Stomach (tissue), 9 donors: ENCODE data around the gene POU2AF1. TPM values are rescaled to one million over a fixed set of nuclear protein-coding genes. Genes with fewer than 3 reads are reported as not detected.

Source experiments
- DNase-seq, 2 donors: peaks; one replicate each; pipeline versions ENCODE4 v3.0.0 to v3.0.0-alpha.2; 2013 to 2019
- H3K27ac ChIP-seq, 5 donors: fragments of 200-600 bp in 4 of 5; sonication (generic) in 4 of 5; one replicate each; pipeline ENCODE4 v1.5.1; 2013 to 2019; ENCODE audit warnings: mild to moderate bottlenecking in 1 of 5, moderate library complexity in 1 of 5
- H3K27me3 ChIP-seq, 3 donors: fragments of 200-600 bp; sonication (generic); one replicate each; pipeline ENCODE4 v1.5.1; 2017 to 2019; ENCODE audit warnings: mixed run types in 1 of 3
- H3K36me3 ChIP-seq, 4 donors: fragments of 200-600 bp; sonication (generic); 1 replicate in 3 of 4; 2 replicates in 1 of 4; pipeline ENCODE4 v1.5.1; 2016 to 2019
- H3K4me1 ChIP-seq, 4 donors: fragments of 200-600 bp; sonication (generic); one replicate each; pipeline ENCODE4 v1.5.1; 2016 to 2019
- H3K4me3 ChIP-seq, 4 donors: fragments of 200-600 bp; sonication (generic) in 3 of 4; one replicate each; pipeline ENCODE4 v1.5.1; 2016 to 2019; ENCODE audit warnings: mild to moderate bottlenecking in 1 of 4
- H3K9me3 ChIP-seq, 4 donors: fragments of 200-600 bp; sonication (generic); one replicate each; pipeline ENCODE4 v1.5.1; 2016 to 2019
- CTCF ChIP-seq, 7 experiments: fragments of 450-650 bp in 4 of 7; fragments of 200-600 bp in 3 of 7; sonication (generic) in 3 of 7; IDR thresholded peaks; one replicate each; pipeline ENCODE4 v1.5.1; 2016 to 2019; ENCODE audit warnings: antibody characterized with exemption in 7 of 7, control low read depth in 2 of 7, mild to moderate bottlenecking in 1 of 7
- EP300 ChIP-seq: sonication (generic); formaldehyde crosslinking; IDR thresholded peaks from one replicate; pipeline ENCODE4 v1.6.1; 2017; ENCODE audit warnings: antibody characterized with exemption
- POLR2A ChIP-seq, 4 donors: fragments of 450-650 bp; IDR thresholded peaks; one replicate each; pipeline ENCODE4 v1.6.1; 2016; ENCODE audit warnings: antibody characterized with exemption in 4 of 4, control low read depth in 2 of 4, mild to moderate bottlenecking in 1 of 4, moderate library complexity in 1 of 4
- POLR2AphosphoS5 ChIP-seq, 3 donors: sonication (generic); formaldehyde crosslinking; IDR thresholded peaks; one replicate each; pipeline ENCODE4 v1.6.1; 2016; ENCODE audit warnings: antibody characterized with exemption in 3 of 3
- WGBS, 5 donors: extraction: QIAGEN DNeasy Blood & Tissue Kit in 3 of 5; methylation state at CpG; one replicate each; pipeline versions ENCODE4 v1.1.5 to v1.1.7; 2013 to 2018; 5-methylcytosine and 5-hydroxymethylcytosine counted together
- intact Hi-C: fragments of 100-400 bp; cut with DNase I; formaldehyde crosslinking; loops from one replicate; pipeline ENCODE4 v1.15.1; 2023; ENCODE audit warnings: low total_unique reads
- polyA plus RNA-seq, 3 donors: library from polyadenylated mRNA; stranded (reverse); fragments of 200-250 nt; gene quantifications; one replicate each; pipeline ENCODE4 v1.2.3, GENCODE V29; 2013
- total RNA-seq, 5 donors: library from RNA; depleted of rRNA; stranded (reverse); fragments of >200 nt; gene quantifications; one replicate each; pipeline versions ENCODE4 v1.1.0 to v1.2.3, GENCODE V29; 2014 to 2016
- donor health status: healthy with polysubstance abuse.
- donor health status: Bipolar disorder and iron deficiency.
- donor health status: healthy.

Gene POU2AF1
- total and polyA plus RNA-seq, 8 donors: 2.8 to 43.2 (median 8.8) TPM; not detected in 1

GRCh38 chr11:111426617-111427016 is 47.5 kb upstream of the POU2AF1 start:
- intact Hi-C loops: no loop called here
- no peaks in the 10 kb centered on the region for H3K36me3 ChIP-seq
- H3K27ac ChIP-seq: no peak overlapping the region
- DNase-seq: no peak
- no peaks in the 10 kb centered on the region for H3K9me3 ChIP-seq
- H3K27me3 ChIP-seq: no peaks in the 10 kb centered on the region
- H3K4me3 ChIP-seq: no peak overlapping the region
- H3K4me1 ChIP-seq: peaks cover 5 to 7% (median 5%) of the 10 kb centered on the region in 4 donors
- WGBS, 5 donors: 36 to 61% (median 50%) methylated on average over 6 of the region's 6 CpGs
- TF ChIP-seq CTCF (IDR thresholded peaks at IDR 0.05) (no peak), EP300 (no peak), POLR2AphosphoS5 (IDR thresholded peaks at IDR 0.05) (no peak), POLR2A (IDR thresholded peaks at IDR 0.05) (no peak)

GRCh38 chr11:111423250-111423615 is 44.2 kb upstream of the POU2AF1 start:
- H3K36me3 ChIP-seq: no peaks in the 10 kb centered on the region
- 31 to 79% (median 51%) methylated on average over 1 of the region's 1 CpG for WGBS, 5 donors
- H3K4me3 ChIP-seq: no peak overlapping the region
- TF ChIP-seq CTCF (IDR thresholded peaks at IDR 0.05) (no peak), POLR2AphosphoS5 (IDR thresholded peaks at IDR 0.05) (no peak), EP300 (no peak), POLR2A (IDR thresholded peaks at IDR 0.05) (no peak)
- H3K4me1 ChIP-seq: peaks cover 24 to 27% (median 25%) of the 10 kb centered on the region in 4 donors
- H3K9me3 ChIP-seq: no peaks in the 10 kb centered on the region
- no peak overlapping the region for H3K27ac ChIP-seq
- DNase-seq: no peak
- intact Hi-C loops: no loop called here
- no peaks in the 10 kb centered on the region for H3K27me3 ChIP-seq

GRCh38 chr11:111422494-111423249 is 43.6 kb upstream of the POU2AF1 start:
- Histone ChIP-seq H3K27ac (no peak overlapping the region), H3K9me3 (no peaks in the 10 kb centered on the region), H3K27me3 (no peaks in the 10 kb centered on the region), H3K36me3 (no peaks in the 10 kb centered on the region), H3K4me1 (peaks cover 30 to 32% (median 30%) of the 10 kb centered on the region in 4 donors), H3K4me3 (no peak overlapping the region)
- peak; percentile 79 to 84 for DNase-seq
- intact Hi-C loops: no loop called here
- TF ChIP-seq POLR2A (IDR thresholded peaks at IDR 0.05) (no peak), EP300 (no peak), CTCF (IDR thresholded peaks at IDR 0.05) (peak in 5 of 7 experiments; percentile 57 to 84 (median 82)), POLR2AphosphoS5 (IDR thresholded peaks at IDR 0.05) (peak in 1 of 3 donors; percentile 19)
- 38 to 56% (median 46%) methylated on average over 10 to 12 of the region's 12 CpGs for WGBS, 5 donors

- no peaks in the 10 kb centered on the region for H3K36me3 ChIP-seq
- H3K4me1 ChIP-seq: peaks cover 36 to 46% (median 38%) of the 10 kb centered on the region in 4 donors
- 94 to 98% (median 97%) methylated on average over 5 of the region's 5 CpGs for WGBS, 5 donors
- H3K27ac ChIP-seq: no peak overlapping the region
- TF ChIP-seq CTCF (IDR thresholded peaks at IDR 0.05) (no peak), POLR2AphosphoS5 (IDR thresholded peaks at IDR 0.05) (no peak), EP300 (no peak), POLR2A (IDR thresholded peaks at IDR 0.05) (no peak)
- H3K27me3 ChIP-seq: no peaks in the 10 kb centered on the region
- H3K4me3 ChIP-seq: no peak overlapping the region
- H3K9me3 ChIP-seq: no peaks in the 10 kb centered on the region
- intact Hi-C loops: no loop called here
- no peak for DNase-seq
These were observed 42.2 kb upstream of the POU2AF1 start for GRCh38 chr11:111421251-111421650.
